Neural progenitor cell (in vitro differentiated cells): ENCODE measurements around the gene GABBR1. TPM values are rescaled to one million over a fixed set of nuclear protein-coding genes. Genes with fewer than 3 reads are reported as not detected.

ENCODE experiments used
- DNase-seq: peaks from one replicate; pipeline ENCODE4 v3.0.0-alpha.2; 2016; ENCODE audit warnings: low spot score
- H2AFZ ChIP-seq: fragments of 200-600 bp; sonication (generic); replicated peaks from 2 replicates; pipeline ENCODE4 v1.6.1; 2016; ENCODE audit warnings: antibody characterized with exemption
- H3F3A ChIP-seq: fragments of 200-600 bp; sonication (generic); 2 replicates; pipeline ENCODE4 v1.6.1; 2016; ENCODE audit warnings: antibody characterized with exemption, low read depth
- H3K27ac ChIP-seq: fragments of 200-600 bp; sonication (generic); 2 replicates; pipeline ENCODE4 v1.5.1; 2016; ENCODE audit warnings: mild to moderate bottlenecking
- H3K27me3 ChIP-seq: fragments of 200-600 bp; sonication (generic); 2 replicates; pipeline ENCODE4 v1.6.1; 2016; ENCODE audit warnings: mild to moderate bottlenecking, moderate library complexity
- H3K36me3 ChIP-seq: fragments of 200-600 bp; sonication (generic); 2 replicates; pipeline ENCODE4 v1.5.1; 2016
- H3K4me1 ChIP-seq: fragments of 200-600 bp; sonication (generic); 2 replicates; pipeline ENCODE4 v1.6.1; 2016; ENCODE audit warnings: mixed run types
- H3K4me2 ChIP-seq: fragments of 200-600 bp; sonication (generic); 2 replicates; pipeline ENCODE4 v1.6.1; 2016
- H3K4me3 ChIP-seq: fragments of 200-600 bp; sonication (generic); 2 replicates; pipeline ENCODE4 v1.5.1; 2016
- H3K79me2 ChIP-seq: fragments of 200-600 bp; sonication (generic); 2 replicates; pipeline ENCODE4 v1.6.1; 2016; ENCODE audit warnings: low read depth
- H3K9ac ChIP-seq: fragments of 200-600 bp; sonication (generic); 2 replicates; pipeline ENCODE4 v1.6.1; 2016
- H3K9me3 ChIP-seq: fragments of 200-600 bp; sonication (generic); 2 replicates; pipeline ENCODE4 v1.5.1; 2016; ENCODE audit warnings: low read depth
- H4K20me1 ChIP-seq: fragments of 200-600 bp; sonication (generic); 2 replicates; pipeline ENCODE4 v1.6.1; 2016; ENCODE audit warnings: low read depth
- H3K27ac Mint-ChIP-seq: 3 replicates; pipeline ENCODE4 v1.8.0; 2021; ENCODE audit warnings: mixed read lengths
- H3K27me3 Mint-ChIP-seq: 2 replicates; pipeline ENCODE4 v1.8.0; 2022; ENCODE audit warnings: low read depth, mild to moderate bottlenecking, inconsistent platforms, moderate library complexity, mixed read lengths; ENCODE audit not compliant: insufficient read depth
- H3K36me3 Mint-ChIP-seq: 3 replicates; pipeline ENCODE4 v1.8.0; 2021; ENCODE audit warnings: mixed read lengths
- H3K4me1 Mint-ChIP-seq: 3 replicates; pipeline ENCODE4 v1.8.0; 2021; ENCODE audit warnings: mixed read lengths
- H3K4me3 Mint-ChIP-seq: 3 replicates; pipeline ENCODE4 v1.8.0; 2021; ENCODE audit warnings: mild to moderate bottlenecking, moderate library complexity, mixed read lengths
- H3K9me3 Mint-ChIP-seq: 3 replicates; pipeline ENCODE4 v1.8.0; 2020; ENCODE audit warnings: mixed read lengths
- CTCF ChIP-seq: fragments of 200-600 bp; sonication (generic); IDR thresholded peaks from 2 replicates; pipeline ENCODE4 v1.5.1; 2017; ENCODE audit warnings: antibody characterized with exemption, mild to moderate bottlenecking
- EZH2 ChIP-seq: fragments of 200-600 bp; sonication (generic); IDR thresholded peaks from 2 replicates; pipeline ENCODE4 v1.6.1; 2017; ENCODE audit warnings: antibody characterized with exemption, mild to moderate bottlenecking, moderate library complexity
- EZH2phosphoT487 ChIP-seq: fragments of 200-600 bp; sonication (generic); IDR thresholded peaks from 2 replicates; pipeline ENCODE4 v1.6.1; 2017; ENCODE audit warnings: antibody characterized with exemption
- total RNA-seq: library from RNA; depleted of rRNA; stranded (reverse); fragments of >200 nt; gene quantifications from 2 replicates; pipeline ENCODE4 v1.2.3, GENCODE V29; 2015; ENCODE audit warnings: low replicate concordance

GABBR1 gene
- total RNA-seq, 1 donor from 2014 or later: 25.4 TPM

GRCh38 chr6:29597184-29597583 is 35.8 kb downstream of the GABBR1 start:
- Mint-ChIP-seq H3K27ac (no peak overlapping the region), H3K36me3 (peaks cover 13% of the 10 kb centered on the region), H3K4me1 (peaks cover 7% of the 10 kb centered on the region), H3K4me3 (no peak overlapping the region), H3K9me3 (no peaks in the 10 kb centered on the region), H3K27me3 (no peaks in the 10 kb centered on the region)
- no peak overlapping the region for H3K4me3 ChIP-seq
- no peaks in the 10 kb centered on the region for H3K4me1 ChIP-seq
- no peak overlapping the region for H3K9ac ChIP-seq
- no peak overlapping the region for H2AFZ ChIP-seq
- H3K79me2 ChIP-seq: no peaks in the 10 kb centered on the region
- H3K27me3 ChIP-seq: no peaks in the 10 kb centered on the region
- TF ChIP-seq EZH2phosphoT487 (no peak), CTCF (no peak), EZH2 (no peak)
- no peak overlapping the region for H3K27ac ChIP-seq
- no peak overlapping the region for H3K4me2 ChIP-seq
- no peaks in the 10 kb centered on the region for H3K36me3 ChIP-seq
- H3K9me3 ChIP-seq: no peaks in the 10 kb centered on the region
- H4K20me1 ChIP-seq: no peaks in the 10 kb centered on the region
- H3F3A ChIP-seq: no peaks in the 10 kb centered on the region
- no peak for DNase-seq

GRCh38 chr6:29596381-29596900 is 36.5 kb downstream of the GABBR1 start:
- TF ChIP-seq CTCF: no peak
- no peak for TF ChIP-seq EZH2phosphoT487
- TF ChIP-seq EZH2: no peak
- Mint-ChIP-seq H3K27me3 (no peaks in the 10 kb centered on the region), H3K9me3 (no peaks in the 10 kb centered on the region), H3K4me3 (no peak overlapping the region), H3K27ac (no peak overlapping the region), H3K36me3 (peaks cover 6% of the 10 kb centered on the region), H3K4me1 (peaks cover 4% of the 10 kb centered on the region)
- Histone ChIP-seq H4K20me1 (no peaks in the 10 kb centered on the region), H3K27me3 (no peaks in the 10 kb centered on the region), H3K4me1 (no peaks in the 10 kb centered on the region), H3K36me3 (no peaks in the 10 kb centered on the region), H2AFZ (no peak overlapping the region), H3K4me3 (no peak overlapping the region), H3F3A (no peaks in the 10 kb centered on the region), H3K79me2 (no peaks in the 10 kb centered on the region), H3K4me2 (no peak overlapping the region), H3K9ac (no peak overlapping the region), H3K27ac (no peak overlapping the region), H3K9me3 (no peaks in the 10 kb centered on the region)
- DNase-seq: no peak

- H2AFZ ChIP-seq: no peak overlapping the region
- H3K4me1 Mint-ChIP-seq: peaks cover 4% of the 10 kb centered on the region
- H3K27me3 ChIP-seq: no peaks in the 10 kb centered on the region
- H3K4me1 ChIP-seq: no peaks in the 10 kb centered on the region
- no peak overlapping the region for H3K27ac Mint-ChIP-seq
- H3K36me3 ChIP-seq: no peaks in the 10 kb centered on the region
- no peak overlapping the region for H3K4me3 ChIP-seq
- TF ChIP-seq CTCF (no peak), EZH2phosphoT487 (no peak), EZH2 (no peak)
- no peaks in the 10 kb centered on the region for H3K9me3 Mint-ChIP-seq
- no peak overlapping the region for H3K9ac ChIP-seq
- peaks cover 2% of the 10 kb centered on the region for H3K36me3 Mint-ChIP-seq
- H3K79me2 ChIP-seq: no peaks in the 10 kb centered on the region
- no peaks in the 10 kb centered on the region for H3K27me3 Mint-ChIP-seq
- no peak overlapping the region for H3K27ac ChIP-seq
- H3F3A ChIP-seq: no peaks in the 10 kb centered on the region
- no peak overlapping the region for H3K4me2 ChIP-seq
- no peak overlapping the region for H3K4me3 Mint-ChIP-seq
- H3K9me3 ChIP-seq: no peaks in the 10 kb centered on the region
- DNase-seq: no peak
- H4K20me1 ChIP-seq: no peaks in the 10 kb centered on the region
Observed at GRCh38 chr6:29593199-29593855, 39.7 kb downstream of the GABBR1 start.
